HG03025 (cell line): ENCODE measurements around the gene DNLZ.

ENCODE experiments used
- ATAC-seq: cut with Tn5 transposase; IDR thresholded peaks from one replicate; pipeline ENCODE4 v1.9.1; 2021; ENCODE audit warnings: mild to moderate bottlenecking, moderate library complexity; ENCODE audit not compliant: unreplicated experiment, low FRiP score

DNLZ gene

DNA sequence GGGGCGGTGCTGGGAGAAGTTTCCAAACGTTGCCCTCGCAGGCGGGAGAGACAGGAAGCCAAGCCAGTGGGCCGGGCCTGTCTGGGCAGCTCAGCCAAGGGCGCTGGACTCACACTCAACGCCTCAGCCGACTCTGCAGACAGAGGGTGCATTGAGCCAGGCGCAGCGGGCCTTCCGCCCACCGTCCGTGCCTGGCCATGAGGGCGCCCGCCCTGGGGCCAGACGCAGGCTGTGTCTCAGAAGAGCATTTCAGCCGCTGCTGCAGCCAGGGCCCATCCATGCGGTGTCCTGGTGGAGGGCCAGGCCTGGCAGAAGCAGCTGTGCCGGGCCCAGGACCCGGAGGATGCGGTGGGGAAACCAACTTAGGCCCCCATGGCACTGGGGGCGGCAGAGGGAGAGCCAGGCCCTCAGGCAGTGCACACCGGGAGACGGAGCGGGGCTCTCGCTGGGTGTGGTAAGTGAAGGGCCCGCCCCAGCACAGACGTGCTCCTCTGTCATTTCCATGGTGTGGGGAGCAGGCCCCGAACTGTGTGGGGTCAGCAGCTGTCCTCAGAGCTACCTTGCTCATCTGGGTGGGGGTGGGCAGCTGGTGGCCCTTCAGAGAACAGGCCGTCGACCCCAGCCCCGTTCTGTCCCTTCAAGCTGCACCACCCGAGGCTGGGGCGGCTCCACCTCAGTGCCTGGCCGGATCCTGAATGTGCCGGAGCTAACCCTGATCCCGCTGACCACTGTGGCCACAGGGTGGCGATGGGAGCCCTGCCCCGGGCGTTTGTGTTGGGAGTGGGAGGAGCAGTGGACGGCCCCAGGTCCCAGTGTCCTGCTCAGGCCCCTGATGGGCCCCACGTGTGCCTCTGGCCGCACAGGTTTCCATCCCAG lies 18.0 kb downstream of the DNLZ start:
- no peak for ATAC-seq

DNA sequence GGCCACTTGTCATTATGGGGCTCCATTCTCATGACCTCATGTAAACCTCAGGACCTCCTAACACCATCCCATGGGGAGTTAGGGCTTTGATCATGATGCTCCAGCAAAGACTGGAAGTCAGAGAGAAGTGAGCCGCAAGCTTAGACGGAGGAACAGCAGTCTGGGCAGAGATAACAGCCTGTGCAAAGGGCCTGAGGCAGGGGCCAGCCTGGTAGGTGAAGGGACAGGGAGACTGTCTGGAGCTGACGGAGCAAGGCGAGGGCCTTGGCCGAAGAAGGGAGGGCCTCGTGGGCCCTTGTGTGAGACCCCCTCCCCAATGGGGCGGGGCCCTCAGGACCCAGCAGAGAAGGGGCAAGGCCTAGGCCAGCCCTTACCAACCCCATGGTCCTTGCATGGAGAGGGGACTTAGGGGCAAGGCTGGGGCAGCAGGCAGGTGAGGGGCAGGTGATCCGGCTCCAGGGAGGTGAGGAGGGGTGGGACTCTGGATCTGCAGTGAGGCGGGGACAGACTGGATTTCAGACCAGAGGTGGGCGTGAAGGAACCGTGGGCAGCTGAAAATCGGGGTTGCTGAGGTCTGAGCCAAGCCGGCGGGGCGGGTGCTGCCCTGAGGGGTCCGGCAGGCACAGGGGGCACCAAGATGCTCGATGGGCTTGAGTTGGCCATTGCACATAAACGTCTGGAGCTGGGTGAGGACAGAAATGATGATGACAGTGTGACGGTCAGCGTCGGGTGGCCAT lies 18.8 kb downstream of the DNLZ start:
- ATAC-seq, result no peak

DNA sequence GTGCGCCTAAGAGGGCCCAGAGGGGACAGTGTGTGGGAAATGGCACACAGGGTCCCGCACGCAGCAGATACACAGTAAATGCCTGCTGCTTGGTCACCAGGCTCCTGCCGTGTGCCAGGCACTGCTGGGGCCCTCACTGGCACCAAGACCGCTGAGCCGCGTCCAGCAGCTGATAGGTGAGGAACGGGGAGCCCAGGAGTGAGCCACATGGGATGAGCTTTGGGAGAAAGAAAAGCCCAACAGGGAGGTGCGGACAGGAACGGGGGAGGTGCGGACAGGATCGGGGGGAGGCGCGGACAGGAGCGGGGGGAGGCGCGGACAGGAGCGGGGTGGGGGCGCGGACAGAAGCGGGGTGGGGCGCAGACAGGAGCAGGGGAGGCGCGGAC lies 19.7 kb downstream of the DNLZ start:
- no peak for ATAC-seq

DNA sequence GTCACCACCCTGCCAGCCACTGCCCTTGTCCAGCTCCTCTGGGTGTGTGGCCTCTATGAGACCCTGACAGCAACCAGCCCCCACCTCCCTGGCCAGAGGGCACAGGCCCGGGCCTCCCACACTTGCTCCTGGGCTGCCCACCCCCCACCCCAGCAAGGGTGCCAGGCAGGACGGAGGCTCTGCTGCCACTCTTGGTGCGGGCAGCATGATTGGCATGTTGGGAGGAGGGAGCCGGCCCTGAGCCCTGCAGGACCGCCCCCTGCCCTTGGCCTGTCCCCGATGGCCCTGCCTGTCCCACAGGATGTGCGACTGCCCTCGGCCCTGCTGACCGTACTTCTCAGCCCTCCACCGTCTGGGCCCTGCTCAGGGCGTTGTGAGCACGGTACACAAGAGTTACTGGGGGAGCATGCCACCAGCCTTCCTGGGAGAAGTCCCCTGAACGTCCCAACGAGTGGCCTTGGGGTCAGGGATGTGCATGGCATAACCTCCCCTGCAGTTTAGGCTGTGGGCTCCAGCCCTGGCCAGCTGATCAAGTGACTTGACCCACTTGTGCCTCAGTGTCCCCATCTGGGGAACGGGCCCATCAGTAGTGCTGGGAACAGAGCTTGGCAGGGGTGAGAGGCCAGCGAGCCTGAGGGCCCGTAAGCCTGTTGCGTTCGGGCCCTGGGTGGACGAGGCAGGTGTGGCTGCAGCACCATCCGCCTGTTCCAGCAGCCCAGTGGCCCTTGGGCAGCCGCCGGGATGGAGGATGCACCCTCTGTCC lies 20.2 kb downstream of the DNLZ start:
- no peak for ATAC-seq

DNA sequence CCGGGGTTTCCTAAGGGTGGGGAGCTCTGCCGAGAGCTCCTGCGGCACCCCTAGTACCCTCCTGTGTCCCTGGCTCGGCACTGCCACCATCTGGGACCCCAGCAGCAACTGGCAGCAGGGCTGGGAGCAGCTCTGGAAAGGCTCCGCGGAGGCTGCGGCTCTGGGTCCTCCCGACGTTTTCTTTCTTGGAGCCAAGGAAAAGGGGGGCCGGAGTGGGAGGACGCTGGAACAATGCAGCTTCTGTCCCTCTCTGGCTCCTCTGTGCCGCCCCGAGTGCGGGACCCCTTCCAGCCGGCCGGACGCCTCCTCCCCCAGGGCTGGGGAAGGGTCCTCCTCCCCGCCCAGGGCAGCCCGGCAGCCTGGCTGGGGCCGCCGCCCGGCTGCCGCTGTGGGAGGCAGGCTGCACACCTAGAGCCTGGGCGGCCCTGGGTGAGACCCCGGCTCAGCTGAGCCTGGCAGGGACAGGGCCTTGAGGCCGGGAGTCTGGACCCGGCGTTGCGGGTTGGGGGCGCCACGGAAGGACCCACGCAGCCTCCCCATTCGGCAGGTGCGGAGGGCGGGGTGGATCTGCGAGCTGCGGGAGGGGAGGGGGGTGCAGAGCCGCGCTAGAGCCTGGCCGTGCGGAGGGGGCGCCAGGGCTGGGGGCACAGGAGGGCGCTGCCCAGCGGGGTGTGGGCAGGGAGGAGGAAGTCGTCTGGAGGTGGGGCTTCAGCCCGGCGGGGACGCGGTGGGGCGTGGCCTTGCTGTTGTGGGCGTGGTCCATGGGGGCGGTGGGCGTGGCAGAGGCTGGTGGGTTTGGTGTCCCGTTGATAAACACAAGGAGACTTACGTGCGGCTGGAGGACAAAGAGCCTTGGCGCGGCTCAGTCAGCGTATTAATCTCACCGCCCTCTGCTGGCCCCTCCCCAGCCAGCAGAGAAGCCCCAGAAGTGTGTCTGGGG lies 21.1 kb downstream of the DNLZ start:
- no peak for ATAC-seq

DNA sequence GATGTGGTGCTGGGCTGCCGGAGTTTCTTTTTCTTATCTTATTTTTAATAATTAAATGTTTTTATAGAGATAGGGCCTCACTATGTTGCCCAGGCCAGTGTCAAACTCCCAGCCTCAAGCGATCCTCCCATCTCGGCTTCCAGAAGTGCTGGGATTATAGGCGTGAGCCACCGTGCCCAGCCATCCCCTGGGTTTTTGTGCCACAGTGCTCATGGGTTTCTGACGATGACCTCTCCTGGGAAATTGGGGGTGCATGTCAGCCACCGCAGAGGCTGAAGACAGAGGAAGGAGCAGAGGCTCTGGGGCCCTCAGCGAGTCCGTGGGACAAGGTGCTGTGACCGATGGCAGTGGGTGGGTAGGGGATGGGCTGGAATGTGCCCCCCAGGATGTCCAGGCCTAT lies 21.8 kb downstream of the DNLZ start:
- ATAC-seq, result no peak

DNA sequence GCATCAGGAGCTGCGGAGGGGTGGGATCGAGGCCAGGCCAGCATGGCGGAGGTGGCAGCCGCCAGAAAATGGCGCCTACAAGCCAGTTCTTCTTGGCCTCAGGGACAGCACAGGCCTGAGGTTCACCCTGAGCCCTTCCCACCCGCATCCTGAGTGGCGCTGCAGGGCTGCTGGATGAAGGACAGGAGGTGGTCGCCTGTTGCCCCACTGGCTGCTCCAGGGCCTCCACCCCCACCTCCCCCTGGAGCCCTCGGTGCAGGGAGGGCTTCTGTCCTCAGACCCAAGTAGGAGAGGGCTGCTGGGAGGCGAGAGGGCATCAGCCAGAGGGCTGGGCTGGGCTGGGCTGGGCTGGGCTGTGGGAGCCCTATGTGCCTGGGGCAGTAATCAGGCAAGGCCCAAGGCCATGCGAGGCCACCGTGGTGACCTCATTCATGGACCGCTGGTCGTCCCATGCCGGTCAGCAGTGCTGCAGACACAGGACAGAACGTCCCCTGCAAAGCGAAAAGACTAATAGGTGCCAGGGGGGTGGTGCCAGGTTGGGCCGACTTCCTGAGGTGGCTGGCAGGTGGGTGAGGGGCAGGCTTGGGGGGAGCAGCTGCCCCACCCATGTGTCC lies 22.4 kb downstream of the DNLZ start:
- no peak for ATAC-seq

DNA sequence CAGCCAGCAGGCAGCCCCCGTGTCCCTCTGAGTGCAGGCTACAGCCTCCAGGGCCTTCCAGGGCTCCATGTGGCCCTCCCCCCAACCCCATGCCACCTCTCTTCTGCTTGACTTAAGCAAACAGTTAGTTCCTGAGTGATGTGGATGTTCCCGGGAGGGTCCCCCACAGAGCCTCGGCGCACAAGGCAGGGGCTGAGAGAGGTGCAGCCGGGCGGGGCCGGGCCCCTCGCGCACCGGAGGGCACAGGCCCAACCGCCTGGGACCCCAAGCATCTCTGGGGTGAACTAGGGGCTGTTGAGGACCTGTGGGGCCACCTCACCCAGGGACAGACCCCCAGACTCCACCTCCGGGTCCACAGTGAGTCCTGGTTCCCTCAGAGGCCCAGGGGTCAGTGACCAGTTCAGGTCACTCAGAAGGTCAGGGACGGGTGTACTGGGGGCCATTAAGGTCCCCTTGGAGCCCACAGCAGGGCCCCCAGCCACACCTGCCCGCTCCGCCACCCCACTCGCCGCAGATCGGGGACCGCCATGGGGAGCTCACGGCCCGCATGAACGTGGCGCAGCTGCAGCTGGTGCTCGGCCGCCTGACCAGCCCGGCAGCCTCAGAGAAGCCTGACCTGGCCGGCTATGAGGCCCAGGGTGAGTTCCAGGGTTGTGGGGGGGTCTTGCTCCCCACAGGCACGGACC lies 23.0 kb downstream of the DNLZ start:
- ATAC-seq, result no peak

DNA sequence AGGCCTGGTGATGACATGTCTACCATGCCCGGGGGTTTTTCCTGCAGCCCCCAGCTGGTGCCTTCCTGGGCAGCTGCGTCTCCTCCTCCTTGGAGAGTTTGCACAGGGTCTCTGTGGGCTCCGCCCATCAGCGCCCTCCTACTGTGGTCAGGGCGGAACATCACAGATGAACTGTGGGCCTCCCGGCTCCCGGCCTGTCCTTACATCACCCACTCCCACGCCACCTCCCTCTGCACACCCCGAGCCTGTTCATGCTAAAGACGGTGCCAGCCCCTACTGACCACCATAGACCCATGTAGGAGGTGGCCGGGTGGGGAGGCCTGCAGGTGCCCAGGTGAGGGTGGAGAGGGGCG lies 23.6 kb downstream of the DNLZ start:
- ATAC-seq, result no peak

DNA sequence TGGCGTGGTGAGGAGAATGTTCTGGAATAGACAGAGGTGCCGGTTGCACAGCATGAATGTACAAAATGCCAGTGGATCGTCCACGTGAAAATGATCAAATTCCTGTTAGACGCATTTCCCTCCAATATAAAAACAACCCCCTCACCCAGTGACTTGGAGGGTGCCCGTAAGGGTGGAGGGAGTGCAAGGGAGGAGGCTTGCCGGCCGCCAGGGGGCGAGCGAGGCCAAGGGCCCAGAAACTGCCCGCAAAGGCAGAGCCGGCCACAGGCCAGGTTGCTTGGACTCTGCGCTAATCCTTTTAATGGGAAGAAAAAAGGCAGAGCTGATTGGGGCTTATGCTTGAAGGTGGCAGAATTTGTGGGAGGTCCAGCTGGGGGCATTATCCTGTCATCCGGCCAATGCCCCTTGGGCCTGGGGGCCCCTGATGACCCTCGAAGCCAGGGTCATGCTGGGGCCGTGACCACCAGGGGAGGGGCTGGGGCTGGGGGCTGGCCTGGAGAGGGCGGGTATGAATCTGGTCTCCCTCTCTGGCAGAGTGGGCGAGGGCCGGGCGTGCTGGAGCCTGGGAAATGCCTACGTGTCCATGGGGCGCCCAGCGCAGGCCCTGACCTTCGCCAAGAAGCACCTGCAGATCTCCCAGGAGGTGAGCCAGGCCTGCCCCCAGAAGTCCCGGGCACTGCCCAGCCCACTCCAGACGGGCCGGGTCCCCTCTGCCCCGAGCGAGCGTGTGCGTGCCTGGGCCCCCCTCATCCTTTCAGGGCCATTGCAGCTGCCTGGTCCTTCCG lies 24.2 kb downstream of the DNLZ start:
- no peak for ATAC-seq

DNA sequence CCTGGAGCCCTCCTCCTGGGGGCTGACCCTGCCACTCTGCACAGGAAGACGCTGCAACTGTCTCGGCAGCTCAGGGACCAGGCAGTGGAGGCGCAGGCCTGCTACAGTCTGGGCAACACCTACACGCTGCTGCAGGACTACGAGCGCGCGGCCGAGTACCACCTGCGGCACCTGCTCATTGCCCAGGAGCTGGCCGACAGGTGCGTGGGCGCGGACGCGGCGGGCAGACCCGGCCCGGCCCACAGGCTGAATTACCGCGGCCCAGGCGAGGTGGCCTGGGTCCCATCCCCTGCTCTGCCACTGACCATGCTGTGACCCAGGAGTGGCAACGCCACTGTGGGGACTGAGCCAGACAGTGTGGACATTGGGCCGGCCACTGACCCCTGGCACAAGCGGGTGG lies 25.0 kb downstream of the DNLZ start:
- no peak for ATAC-seq

DNA sequence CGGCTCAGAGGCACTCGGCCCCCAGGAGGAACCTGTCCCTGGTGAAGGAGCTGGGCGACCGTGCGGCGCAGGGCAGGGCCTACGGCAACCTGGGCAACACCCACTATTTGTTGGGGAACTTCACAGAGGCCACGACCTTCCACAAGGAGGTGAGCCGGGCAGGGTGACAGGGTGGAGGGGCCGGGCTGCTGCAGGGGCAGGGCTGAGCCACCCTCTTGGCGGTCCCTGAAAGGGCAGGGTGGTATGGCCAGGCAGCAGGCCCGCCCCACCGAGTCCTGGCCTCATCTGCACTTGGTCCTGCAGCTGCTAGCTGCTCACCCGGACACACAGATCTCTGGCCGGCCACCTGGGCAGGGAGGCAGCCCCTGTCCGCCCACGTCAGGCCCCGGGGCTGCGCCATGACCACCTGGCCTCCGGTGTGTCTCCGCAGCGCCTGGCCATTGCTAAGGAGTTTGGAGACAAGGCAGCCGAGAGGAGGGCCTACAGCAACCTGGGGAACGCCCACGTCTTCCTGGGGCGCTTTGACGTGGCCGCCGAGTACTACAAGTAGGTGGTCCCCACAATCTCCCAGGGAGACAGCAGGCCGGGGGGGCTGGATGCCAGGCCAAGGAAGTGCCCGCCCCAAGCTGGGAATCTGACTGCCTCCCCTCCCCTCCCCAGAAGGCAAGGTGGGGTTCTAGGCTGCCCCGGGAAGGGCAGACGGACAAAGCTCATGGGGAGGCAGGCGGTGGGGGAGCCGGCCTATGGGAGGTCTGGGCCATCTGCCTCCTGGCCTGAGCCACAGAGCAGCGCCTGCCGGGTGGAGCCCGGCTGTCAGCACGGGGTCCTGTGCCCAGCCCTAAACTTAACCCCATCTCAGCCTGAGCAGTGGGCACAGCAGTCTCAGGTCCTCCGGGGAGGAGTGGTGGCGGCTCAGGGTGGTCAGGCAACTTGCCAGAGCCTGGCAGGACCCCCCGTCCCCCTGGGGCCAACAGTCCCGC lies 25.8 kb downstream of the DNLZ start:
- no peak for ATAC-seq

DNA sequence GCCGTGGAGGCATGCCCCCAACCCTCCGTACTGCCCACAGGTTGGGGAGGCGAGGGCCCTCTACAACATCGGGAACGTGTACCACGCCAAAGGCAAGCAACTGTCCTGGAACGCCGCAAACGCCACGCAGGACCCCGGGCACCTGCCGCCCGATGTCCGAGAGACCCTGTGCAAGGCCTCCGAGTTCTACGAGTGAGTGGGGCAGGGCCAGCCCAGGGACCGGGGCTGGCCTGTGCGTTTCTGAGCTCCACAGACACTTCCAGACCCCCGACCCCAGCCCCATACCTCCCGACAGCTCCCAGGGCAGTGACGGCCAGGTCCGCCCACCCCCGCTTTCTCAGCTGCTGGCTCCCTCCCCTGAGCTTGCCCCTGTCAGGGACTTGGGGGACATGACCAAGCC lies 26.7 kb downstream of the DNLZ start:
- ATAC-seq, result no peak

DNA sequence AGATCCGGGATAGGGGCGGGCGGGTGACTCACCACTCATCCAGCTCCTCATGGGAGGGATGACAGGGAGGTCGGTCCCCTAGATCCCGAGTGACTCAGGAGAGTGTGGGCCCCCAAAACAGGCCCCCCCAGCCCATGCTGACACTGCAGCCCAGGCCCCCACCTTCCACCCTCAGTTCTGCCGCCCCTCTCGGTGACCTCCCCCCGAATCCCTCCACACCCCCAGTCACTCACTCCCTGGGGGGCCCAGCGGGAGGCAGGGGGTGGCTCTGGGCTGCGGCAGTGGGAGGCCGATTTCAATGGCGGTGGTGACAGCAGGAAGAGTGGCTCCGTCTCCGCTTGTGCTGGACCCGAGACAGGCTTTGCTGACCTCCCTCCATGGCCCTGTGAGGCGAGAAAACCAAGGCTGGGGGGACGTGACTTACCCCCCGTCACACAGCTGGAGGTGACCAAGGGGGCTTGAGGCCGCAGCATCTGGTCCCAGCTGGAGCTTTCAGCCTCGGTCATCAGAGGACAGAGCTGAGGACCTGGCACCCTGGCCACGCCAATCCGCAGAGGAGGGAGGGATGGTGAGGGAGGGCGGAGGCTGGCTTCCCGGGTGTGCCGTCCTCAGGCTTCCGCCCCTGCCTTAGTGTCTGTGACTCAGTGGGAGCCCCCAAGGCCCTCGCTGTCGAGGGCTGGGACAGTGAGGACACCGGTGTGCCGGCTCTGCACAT lies 27.2 kb downstream of the DNLZ start:
- no peak for ATAC-seq

DNA sequence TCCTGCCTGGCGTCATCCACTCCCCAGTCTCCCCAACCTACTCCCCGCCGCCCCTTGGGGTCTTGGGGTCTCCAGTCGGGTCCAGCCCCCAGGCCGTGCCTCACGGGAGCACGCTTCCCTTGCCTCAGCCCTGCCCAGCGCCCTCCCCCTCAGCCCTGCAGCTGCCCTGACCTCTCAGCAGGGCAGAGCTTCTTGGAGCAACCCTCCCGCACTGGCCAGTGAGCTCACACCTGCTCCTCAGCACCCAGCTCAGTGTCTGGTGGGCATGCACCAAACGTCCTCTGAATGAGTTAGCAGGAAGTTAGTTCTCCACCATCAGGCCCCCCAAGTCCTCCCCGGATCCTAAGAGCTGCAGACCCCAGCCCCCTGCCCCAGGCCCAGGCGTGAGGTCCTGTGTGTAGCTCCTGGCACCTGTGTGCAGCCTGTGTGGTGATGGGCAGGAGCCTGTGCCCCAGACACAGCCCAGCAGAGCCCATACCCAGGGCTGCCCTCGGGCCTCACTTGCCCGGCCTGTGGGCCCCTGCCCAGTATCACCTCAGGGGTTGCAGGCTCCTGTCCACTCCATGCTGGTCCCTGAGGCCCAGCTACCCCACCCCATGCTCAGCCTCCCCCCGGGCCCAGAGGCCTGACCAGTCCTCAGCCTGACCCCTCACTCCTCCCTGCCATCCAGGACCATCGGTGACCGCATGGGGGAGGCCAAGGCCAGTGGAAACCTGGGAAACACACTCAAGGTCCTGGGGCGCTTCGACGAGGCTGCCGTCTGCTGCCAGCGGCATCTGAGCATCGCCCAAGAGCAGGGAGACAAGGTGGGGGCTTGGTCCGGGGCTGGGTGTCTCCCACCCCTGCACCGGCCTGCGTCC lies 28.0 kb downstream of the DNLZ start:
- no peak for ATAC-seq

DNA sequence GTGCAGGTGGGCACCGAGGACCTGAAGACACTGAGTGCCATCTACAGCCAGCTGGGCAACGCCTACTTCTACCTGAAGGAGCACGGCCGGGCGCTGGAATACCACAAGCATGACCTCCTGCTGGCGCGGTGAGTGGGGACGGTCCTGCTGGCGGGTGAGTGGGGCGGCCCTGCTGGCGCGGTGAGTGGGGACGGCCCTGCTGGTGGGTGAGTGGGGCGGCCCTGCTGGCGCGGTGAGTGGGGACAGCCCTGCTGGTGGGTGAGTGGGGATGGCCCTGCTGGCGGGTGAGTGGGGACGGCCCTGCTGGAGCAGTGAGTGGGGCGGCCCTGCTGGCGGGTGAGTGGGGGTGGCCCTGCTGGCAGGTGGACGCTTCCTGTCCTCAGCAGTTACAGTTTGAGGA lies 29.0 kb downstream of the DNLZ start:
- no peak for ATAC-seq
